HuH-7 (cell line): Measurements from ENCODE around the gene ADAMTS3.

ENCODE experiments used
- DNase-seq: peaks from one replicate; pipeline ENCODE4 v3.0.0; 2011; ENCODE audit warnings: low spot score

Gene ADAMTS3

GRCh38 chr4:72408568-72408967, 160.5 kb downstream of the ADAMTS3 start:
- no peak for DNase-seq

DNA sequence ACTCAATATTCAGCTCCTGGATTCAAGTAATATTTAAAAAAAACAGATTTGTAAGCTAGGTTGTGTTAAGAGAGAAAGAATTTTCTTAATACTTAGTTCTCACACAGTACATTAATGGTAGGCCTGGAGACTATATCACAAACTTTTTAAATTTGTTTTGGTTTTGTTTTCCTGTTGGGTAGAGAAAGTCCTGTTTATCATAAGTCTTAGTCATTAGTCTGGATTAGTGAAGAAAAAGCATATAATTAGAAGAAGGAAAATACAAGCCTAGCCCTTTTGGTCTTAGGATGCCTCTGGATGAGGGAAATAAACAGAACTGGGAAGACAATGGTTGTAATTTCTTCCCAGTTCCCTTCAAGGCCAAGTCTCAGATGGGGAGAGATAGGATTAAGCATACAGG, 163.6 kb downstream of the ADAMTS3 start:
- no peak for DNase-seq

DNA sequence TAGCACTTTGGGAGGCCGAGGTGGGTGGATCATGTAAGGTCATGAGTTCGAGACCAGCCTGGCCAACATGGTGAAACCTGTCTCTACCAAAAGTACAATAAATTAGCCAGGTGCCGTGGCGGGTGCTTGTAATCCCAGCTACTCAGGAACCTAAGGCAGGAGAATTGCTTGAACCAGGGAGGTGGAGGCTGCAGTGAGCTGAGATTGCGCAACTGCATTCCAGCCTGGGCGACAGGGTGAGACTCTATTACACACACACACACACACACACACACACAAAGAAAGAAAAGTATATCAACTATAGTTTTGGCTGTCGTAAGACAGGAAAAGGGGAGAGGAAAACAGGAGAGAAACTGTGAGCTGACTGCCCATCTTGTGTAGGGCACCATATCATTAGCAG, 171.7 kb downstream of the ADAMTS3 start:
- no peak for DNase-seq

DNA sequence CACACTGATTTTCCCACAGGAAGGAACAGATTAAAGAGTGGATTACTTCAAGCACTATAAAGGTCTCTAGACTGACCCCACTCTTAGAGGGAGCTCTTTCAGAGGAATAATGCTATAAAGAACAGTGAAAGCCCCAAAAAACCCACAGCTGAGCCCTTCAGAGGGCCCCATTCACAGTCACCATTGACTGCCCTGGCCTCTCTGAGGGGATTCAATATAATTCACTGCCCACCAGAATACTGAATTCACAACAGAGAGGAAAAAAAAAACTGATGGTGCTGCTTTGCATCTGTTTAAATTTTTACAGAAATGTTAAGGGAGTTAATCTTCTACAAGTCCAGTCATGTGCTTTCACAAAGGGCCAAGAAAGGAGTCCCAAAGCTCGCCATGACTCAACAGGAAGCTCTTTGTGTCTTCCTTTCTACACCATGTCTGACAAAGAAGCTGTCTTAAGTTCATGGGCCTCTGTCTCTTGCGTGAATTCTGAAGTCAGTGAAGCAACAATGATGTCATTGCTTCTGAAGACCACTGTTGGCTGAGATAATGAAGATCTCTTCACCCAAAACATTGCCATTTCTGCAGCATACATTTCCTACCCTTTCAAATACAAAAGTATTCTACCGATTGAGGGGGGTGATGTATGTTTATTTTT, 174.9 kb downstream of the ADAMTS3 start:
- no peak for DNase-seq

GRCh38 chr4:72391281-72391680, 177.7 kb downstream of the ADAMTS3 start:
- DNase-seq = no peak

- no peak for DNase-seq
These were observed 178.6 kb downstream of the ADAMTS3 start for GRCh38 chr4:72390409-72390808.

- no peak for DNase-seq
These were observed 180.5 kb downstream of the ADAMTS3 start for GRCh38 chr4:72388521-72388920.

DNA sequence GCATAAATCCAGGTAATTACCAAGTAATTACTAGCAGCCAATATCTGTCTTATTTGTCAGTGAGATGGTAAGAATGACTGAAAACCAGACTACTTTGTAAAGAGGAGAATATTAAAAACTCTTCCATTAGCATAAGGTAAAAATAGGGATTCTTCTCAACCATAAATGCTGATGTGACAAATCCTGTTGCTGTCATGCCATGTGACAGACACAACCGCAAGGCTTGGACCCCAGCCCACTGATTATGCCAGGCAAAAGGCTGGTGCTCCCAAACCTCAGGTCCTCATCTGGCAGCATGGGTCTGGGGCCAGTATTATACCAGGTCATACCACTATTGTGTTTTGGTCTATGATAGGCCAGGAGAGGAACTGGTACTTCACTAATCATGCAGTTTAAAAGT, 181.1 kb downstream of the ADAMTS3 start:
- no peak for DNase-seq

DNA sequence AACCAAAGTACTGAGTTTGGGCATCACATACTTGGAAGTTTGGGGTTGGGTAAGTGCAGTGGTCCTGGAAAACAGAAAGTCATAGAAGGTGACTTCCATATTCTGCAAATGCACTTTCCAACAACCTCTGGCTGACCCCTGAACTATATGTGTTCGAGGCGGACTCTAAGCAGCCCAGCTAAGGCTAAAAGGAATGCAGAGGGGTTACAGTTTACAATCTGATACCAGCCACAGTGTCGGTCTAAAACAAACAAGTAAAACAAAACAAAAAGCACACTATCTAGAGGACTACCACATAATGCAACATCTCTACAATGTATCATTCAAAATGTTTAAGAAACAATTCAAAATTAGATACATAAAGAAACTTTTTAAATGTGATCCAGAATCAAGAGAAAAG, 185.6 kb downstream of the ADAMTS3 start:
- peak; percentile 9 for DNase-seq

GRCh38 chr4:72378901-72379300, 190.1 kb downstream of the ADAMTS3 start:
- no peak for DNase-seq

- no peak for DNase-seq
These were observed 191.4 kb downstream of the ADAMTS3 start for GRCh38 chr4:72377491-72378194.

DNA sequence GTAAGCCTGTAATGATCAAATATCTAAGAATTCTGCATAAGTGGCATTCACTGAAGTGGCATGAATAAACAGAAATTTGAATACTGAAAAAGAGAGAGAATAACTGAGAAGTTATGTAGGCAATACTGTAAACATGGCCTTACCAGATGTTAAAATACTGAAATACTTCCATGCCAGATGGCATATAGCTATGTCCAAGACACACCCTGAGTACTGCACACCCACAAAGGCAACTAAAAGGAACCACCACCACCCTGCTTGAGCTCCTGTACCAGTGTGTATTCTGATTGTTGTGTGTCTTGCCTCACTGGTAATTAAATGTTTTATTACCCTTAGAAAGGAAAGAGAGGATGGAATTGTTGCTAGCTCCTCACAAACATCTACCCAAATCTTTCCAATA, 192.1 kb downstream of the ADAMTS3 start:
- no peak for DNase-seq

DNA sequence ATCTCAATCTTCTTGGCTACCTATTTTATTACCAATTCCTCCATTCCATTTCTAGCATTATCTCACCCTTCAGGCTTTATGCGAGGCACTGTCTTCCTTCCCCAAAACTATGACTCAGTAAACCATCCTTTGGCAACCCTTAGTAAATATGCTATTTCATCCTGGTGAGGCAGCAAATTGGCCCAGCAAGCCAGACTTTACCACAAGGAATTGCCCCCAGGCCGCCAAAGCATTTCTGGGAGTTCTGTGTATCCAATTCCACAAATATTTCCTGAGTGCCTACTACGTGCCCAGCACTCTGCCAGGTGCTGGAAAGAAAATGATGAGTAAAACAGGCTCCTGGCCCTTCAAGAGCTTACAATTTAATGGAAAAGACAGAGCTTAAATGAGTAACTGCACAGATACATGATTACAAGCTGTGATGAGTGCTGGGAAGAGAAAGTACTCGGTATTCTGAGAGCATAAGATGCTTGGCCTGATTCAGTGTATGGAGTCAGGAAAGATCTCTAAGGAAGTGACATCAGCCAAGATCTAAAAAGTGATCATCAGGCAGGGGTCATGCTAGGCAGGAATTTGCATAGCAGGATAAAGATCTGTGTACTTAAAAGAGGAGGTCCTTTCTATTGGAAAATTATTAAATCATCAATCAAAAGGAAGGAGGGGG, 193.8 kb downstream of the ADAMTS3 start:
- DNase-seq = no peak

- no peak for DNase-seq
These were observed 194.9 kb downstream of the ADAMTS3 start for GRCh38 chr4:72374159-72374558.

GRCh38 chr4:72366601-72367000, 202.4 kb downstream of the ADAMTS3 start:
- DNase-seq = no peak

DNA sequence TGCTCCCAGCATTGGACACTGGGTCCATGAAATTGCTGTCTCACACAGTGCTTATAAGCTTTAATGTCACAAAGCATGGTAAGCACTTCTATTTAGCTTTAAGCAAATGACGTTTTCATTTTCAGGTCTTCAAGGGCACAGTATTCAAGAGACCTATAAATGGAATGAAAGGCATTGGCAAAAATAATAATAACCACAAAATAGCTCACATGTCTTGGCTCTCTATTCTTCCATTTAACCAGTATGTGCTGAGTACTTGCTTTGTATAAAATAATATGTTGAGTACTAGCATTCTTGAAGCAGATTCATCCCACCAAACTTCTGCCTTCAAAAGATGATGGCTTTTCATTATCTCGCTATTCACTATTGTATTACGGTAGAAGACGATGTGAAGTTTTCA, 203.0 kb downstream of the ADAMTS3 start:
- DNase-seq = no peak

DNA sequence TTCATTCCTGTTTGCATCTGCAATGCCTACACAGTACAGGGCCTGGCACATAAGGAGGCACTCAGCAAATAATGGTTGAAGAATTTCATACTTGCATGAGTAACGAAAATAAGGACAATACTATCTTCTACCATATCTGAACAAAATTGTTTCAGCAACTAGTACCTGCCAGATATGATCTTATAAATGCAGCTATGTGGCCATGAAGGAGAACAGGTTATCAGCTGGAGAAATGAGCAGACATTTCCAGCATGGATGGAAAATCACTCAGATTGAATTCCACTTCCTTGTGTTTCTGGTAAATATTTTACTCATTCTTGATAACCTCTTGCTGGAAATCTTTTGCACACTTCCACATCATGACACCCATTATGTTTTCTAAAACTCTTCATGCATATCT, 204.0 kb downstream of the ADAMTS3 start:
- DNase-seq = no peak

DNA sequence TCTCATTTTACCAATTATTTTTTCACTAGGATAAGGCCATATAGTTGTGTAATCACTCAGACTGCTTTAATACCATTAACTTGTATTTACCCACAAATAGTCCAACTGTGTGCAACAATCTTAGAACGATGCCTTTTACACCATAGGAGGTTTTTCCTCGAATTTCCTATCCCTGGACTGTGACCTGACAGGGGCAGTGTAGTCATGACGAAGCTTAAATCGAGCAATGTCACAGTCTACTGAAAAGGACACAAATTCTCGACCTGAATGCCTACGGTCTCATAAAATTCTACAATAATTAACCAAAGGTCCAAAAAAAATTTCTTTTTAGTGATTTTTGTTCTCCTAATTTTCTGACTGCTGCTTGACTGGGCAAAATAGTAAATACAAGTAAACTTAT, 208.9 kb downstream of the ADAMTS3 start:
- DNase-seq = peak; percentile 14

GRCh38 chr4:72358483-72358882, 210.5 kb downstream of the ADAMTS3 start:
- no peak for DNase-seq

DNA sequence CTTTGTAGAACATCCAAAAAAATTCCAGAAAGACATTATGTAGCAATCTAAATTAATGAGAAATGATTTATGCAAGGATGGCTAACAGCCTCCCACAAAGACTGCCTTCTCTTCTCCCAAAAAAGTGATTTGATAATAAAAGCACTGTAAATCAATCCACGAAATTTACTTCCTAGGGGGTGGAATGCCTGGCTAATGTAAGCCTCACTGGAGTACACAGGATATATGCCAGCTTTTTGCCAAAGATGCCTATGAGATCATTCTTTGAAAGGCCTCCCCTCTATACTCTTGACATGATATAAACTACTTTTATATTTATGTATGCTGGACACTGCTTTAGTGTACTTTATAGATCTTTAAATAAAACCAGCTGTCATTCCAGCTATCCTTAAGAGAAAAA, 211.1 kb downstream of the ADAMTS3 start:
- DNase-seq = no peak

- DNase-seq = no peak
These were observed 216.3 kb downstream of the ADAMTS3 start for GRCh38 chr4:72352711-72353110.

DNA sequence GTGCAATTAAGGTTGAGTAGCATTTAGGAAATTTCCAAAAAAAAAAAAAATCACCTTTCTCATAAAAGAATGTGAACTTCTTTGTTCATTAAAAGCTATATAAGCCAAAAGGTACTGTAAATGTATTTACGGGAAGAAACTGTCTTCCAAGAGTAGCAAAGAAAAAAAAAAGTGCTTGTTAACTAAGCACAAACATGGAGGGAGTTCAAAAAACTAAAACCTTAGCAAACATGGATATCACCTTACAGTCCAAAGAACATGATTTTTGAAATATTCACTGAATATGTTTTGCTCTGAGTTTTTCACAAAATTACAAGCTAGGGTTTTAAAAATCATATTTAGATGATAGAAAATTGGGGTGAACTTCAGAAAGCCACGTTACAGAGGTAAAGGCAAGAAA, 217.5 kb downstream of the ADAMTS3 start:
- DNase-seq = no peak

GRCh38 chr4:72348701-72349100, 220.3 kb downstream of the ADAMTS3 start:
- no peak for DNase-seq

- DNase-seq = no peak
These were observed 224.6 kb downstream of the ADAMTS3 start for GRCh38 chr4:72344418-72344817.
